ENCODE results near the gene PCNA.

GRCh38 chr20:5146871-5147592 lies 27.3 kb upstream of the PCNA start:
- no peak for TF ChIP-seq POLR2A (IDR thresholded peaks at IDR 0.05; ENCODE audit: low read depth, low read length)
- no peak for TF ChIP-seq TAF1 (IDR thresholded peaks at IDR 0.05; ENCODE audit: borderline replicate concordance, low read depth, low read length)
